IgD-negative memory B cell (primary cell): Measurements from ENCODE around the gene HM13. TPM values are rescaled to one million over a fixed set of nuclear protein-coding genes. Genes with fewer than 3 reads are reported as not detected.
A peak's percentile ranks its signal among the peaks of the same experiment; 100 is the strongest.
"Not testable (repeated sequence)": the region's sequence is repeated elsewhere in the genome, so short reads cannot be mapped to it uniquely, and the experiment has no call there.

Experiments
- H3K27ac Mint-ChIP-seq, 3 donors: one replicate each; pipeline ENCODE4 v1.8.0; 2020 to 2022; ENCODE audit warnings: mild to moderate bottlenecking in 3 of 3, mixed read lengths in 3 of 3, moderate library complexity in 1 of 3
- H3K27me3 Mint-ChIP-seq: one replicate; pipeline ENCODE4 v1.8.0; 2021; ENCODE audit warnings: mixed read lengths
- H3K36me3 Mint-ChIP-seq: one replicate; pipeline ENCODE4 v1.8.0; 2020; ENCODE audit warnings: mild to moderate bottlenecking, mixed read lengths
- H3K4me1 Mint-ChIP-seq, 3 donors: one replicate each; pipeline ENCODE4 v1.8.0; 2020 to 2022; ENCODE audit warnings: mixed read lengths in 3 of 3, mild to moderate bottlenecking in 1 of 3
- H3K4me3 Mint-ChIP-seq, 4 donors: one replicate each; pipeline ENCODE4 v1.8.0; 2020 to 2022; ENCODE audit warnings: mild to moderate bottlenecking in 4 of 4, mixed read lengths in 4 of 4, moderate library complexity in 3 of 4
- H3K9me3 Mint-ChIP-seq, 3 donors: one replicate each; pipeline ENCODE4 v1.8.0; 2020 to 2021; ENCODE audit warnings: mixed read lengths in 3 of 3, mild to moderate bottlenecking in 1 of 3
- polyA plus RNA-seq: library from polyadenylated mRNA; unstranded; fragments of 300-500 nt; fragmentation: Illumina TruSeq; gene quantifications from one replicate; pipeline ENCODE4 v1.2.3, GENCODE V29; 2021

The HM13 gene
- 109 TPM for polyA plus RNA-seq

DNA sequence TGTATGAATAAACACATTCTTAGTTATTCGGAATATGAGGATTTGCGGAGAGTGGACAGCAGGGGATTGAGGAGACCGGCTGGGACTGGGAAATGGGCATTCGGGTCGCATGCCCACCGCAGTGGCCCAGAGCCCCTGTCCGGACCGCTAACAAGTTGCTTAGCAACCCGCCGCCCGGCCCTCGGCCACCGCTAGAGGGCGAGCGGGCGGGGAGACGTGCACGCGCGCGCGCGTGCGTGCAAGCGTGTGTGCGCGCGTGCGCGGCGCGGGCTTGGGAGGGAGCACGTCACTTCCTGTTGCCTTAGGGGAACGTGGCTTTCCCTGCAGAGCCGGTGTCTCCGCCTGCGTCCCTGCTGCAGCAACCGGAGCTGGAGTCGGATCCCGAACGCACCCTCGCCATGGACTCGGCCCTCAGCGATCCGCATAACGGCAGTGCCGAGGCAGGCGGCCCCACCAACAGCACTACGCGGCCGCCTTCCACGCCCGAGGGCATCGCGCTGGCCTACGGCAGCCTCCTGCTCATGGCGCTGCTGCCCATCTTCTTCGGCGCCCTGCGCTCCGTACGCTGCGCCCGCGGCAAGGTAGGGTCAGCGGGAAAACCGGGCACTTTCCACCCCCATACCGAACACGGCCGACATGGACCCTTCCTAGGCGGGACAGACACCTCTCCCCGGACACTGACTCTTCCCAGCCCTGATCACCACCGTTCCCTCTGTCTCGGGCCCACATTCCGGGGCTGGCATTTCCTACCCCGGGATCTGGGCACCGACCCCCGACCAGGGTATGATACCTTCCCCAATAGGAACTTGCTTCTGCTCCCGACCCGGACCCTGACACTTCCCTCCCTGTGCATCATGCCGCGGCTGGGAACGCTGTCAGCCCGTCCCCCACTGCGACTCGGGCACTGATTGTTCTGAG is at the start of gene HM13:
HM13 (plus strand) TSS at position 289 of the 918 bp plus-strand sequence; CDS start at position 399, 110 bp downstream.
- Mint-ChIP-seq H3K4me1 (peaks cover 0 to 8% (median 6%) of the 10 kb centered on the region in 3 donors), H3K4me3 (no peak within 1 kb of the TSS), H3K9me3 (no peaks in the 10 kb centered on the region), H3K27me3 (no peaks in the 10 kb centered on the region), H3K27ac (peak within 1 kb of the TSS in 1 of 3 donors; percentile 89), H3K36me3 (no peaks in the 10 kb centered on the region)

DNA sequence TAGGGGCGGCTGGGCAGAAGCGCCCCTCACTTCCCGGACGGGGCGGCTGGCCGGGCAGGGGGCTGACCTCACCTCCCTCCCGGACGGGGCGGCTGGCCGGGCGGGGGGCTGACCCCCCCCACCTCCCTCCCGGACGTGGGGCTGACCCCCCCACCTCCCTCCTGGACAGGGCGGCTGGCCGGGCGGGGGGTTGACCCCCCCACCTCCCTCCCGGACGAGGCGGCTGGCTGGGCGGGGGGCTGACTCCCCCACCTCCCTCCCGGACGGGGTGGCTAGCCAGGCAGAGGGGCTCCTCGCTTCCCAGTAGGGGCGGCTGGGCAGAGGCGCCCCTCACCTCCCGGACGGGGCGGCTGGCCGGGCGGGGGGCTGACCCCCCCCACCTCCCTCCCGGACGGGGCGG is 43.3 kb upstream of the HM13 start:
- not testable (repeated sequence) for H3K36me3 Mint-ChIP-seq, H3K9me3 Mint-ChIP-seq, H3K4me3 Mint-ChIP-seq, H3K27ac Mint-ChIP-seq
- H3K27me3 Mint-ChIP-seq: peaks cover 11% of the 10 kb centered on the region
- H3K4me1 Mint-ChIP-seq: peaks cover 13 to 20% (median 14%) of the 10 kb centered on the region in 3 donors

GRCh38 chr20:31472395-31473330 is 41.6 kb upstream of the HM13 start:
- Mint-ChIP-seq H3K4me3 (no peak overlapping the region), H3K27ac (no peak overlapping the region), H3K9me3 (peaks cover 0 to 2% (median 0%) of the 10 kb centered on the region in 3 donors), H3K36me3 (peaks cover 2% of the 10 kb centered on the region), H3K4me1 (peaks cover 13 to 20% (median 14%) of the 10 kb centered on the region in 3 donors), H3K27me3 (peaks cover 26% of the 10 kb centered on the region)

GRCh38 chr20:31473331-31474096 is 40.7 kb upstream of the HM13 start:
- Mint-ChIP-seq H3K27ac (no peak overlapping the region), H3K27me3 (peaks cover 26% of the 10 kb centered on the region), H3K4me1 (peaks cover 13 to 20% (median 14%) of the 10 kb centered on the region in 3 donors), H3K36me3 (peaks cover 2% of the 10 kb centered on the region), H3K9me3 (peaks cover 0 to 2% (median 0%) of the 10 kb centered on the region in 3 donors), H3K4me3 (peak overlapping the region in 2 of 4 donors; percentile 10 to 63)

- Mint-ChIP-seq H3K36me3 (peaks cover 2% of the 10 kb centered on the region), H3K9me3 (peaks cover 0 to 2% (median 0%) of the 10 kb centered on the region in 3 donors), H3K4me3 (peak overlapping the region in 2 of 4 donors; percentile 10 to 63), H3K4me1 (peaks cover 13 to 20% (median 14%) of the 10 kb centered on the region in 3 donors), H3K27ac (no peak overlapping the region), H3K27me3 (peaks cover 28% of the 10 kb centered on the region)
Observed at GRCh38 chr20:31474097-31474436, 40.2 kb upstream of the HM13 start.

- Mint-ChIP-seq H3K27me3 (peaks cover 31% of the 10 kb centered on the region), H3K4me1 (peaks cover 13 to 20% (median 14%) of the 10 kb centered on the region in 3 donors), H3K4me3 (peak within 1 kb of the TSS in 3 of 4 donors; percentile 44 to 90 (median 63)), H3K9me3 (peaks cover 0 to 2% (median 0%) of the 10 kb centered on the region in 3 donors), H3K27ac (no peak within 1 kb of the TSS), H3K36me3 (peaks cover 4% of the 10 kb centered on the region)
Observed at GRCh38 chr20:31474758-31475427, 39.3 kb upstream of the HM13 start, which contains the start of the genes DEFB124 and REM1. DEFB124 (minus strand) TSS chr20:31475127; CDS start chr20:31473013, 2,114 bp downstream. REM1 (plus strand) TSS chr20:31475288; CDS start chr20:31476446, 1,158 bp downstream.

GRCh38 chr20:31475472-31476293 is 38.6 kb upstream of the HM13 start:
- Mint-ChIP-seq H3K4me3 (peak overlapping the region in 1 of 4 donors; percentile 49), H3K27me3 (peaks cover 31% of the 10 kb centered on the region)

GRCh38 chr20:31476294-31476585 is 38.0 kb upstream of the HM13 start:
- peaks cover 0 to 2% (median 0%) of the 10 kb centered on the region in 3 donors for H3K9me3 Mint-ChIP-seq
- peaks cover 32% of the 10 kb centered on the region for H3K27me3 Mint-ChIP-seq
- H3K4me3 Mint-ChIP-seq: peak overlapping the region in 1 of 4 donors; percentile 49
- H3K4me1 Mint-ChIP-seq: peaks cover 13 to 20% (median 14%) of the 10 kb centered on the region in 3 donors
- peaks cover 4% of the 10 kb centered on the region for H3K36me3 Mint-ChIP-seq
- no peak overlapping the region for H3K27ac Mint-ChIP-seq

More at GRCh38 chr20:31475472-31476293, 38.6 kb upstream of the HM13 start:
- Mint-ChIP-seq H3K36me3 (peaks cover 4% of the 10 kb centered on the region), H3K9me3 (peaks cover 0 to 2% (median 0%) of the 10 kb centered on the region in 3 donors), H3K4me1 (peaks cover 13 to 20% (median 14%) of the 10 kb centered on the region in 3 donors), H3K27ac (no peak overlapping the region)

DNA sequence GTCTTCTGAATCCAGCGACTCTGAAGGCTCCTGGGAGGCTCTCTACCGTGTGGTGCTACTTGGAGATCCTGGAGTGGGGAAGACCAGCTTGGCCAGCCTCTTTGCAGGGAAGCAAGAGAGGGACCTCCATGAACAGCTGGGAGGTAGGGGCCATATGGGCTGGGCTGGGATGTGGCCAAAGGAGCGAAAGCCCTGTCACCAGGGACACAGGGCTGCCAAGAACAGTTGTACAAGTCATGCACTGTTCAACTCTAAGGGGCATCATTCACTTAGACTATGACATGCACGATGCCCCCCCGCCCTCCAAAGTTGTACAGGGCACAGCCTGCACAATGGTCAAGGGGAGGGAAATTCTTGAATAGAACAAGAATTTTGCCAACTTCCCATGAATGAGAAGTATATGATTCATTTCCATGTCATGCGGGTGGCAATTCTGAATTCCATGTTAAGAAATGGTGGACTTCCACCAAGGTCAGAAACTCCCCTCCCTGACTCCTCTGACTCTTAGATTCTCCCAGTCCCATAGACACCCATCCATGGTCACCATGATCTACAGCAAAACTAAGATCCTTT is 37.5 kb upstream of the HM13 start:
- Mint-ChIP-seq H3K36me3 (peaks cover 4% of the 10 kb centered on the region), H3K4me3 (no peak overlapping the region), H3K27ac (no peak overlapping the region), H3K27me3 (peaks cover 34% of the 10 kb centered on the region), H3K4me1 (peaks cover 13 to 20% (median 14%) of the 10 kb centered on the region in 3 donors), H3K9me3 (peaks cover 0 to 2% (median 0%) of the 10 kb centered on the region in 3 donors)

DNA sequence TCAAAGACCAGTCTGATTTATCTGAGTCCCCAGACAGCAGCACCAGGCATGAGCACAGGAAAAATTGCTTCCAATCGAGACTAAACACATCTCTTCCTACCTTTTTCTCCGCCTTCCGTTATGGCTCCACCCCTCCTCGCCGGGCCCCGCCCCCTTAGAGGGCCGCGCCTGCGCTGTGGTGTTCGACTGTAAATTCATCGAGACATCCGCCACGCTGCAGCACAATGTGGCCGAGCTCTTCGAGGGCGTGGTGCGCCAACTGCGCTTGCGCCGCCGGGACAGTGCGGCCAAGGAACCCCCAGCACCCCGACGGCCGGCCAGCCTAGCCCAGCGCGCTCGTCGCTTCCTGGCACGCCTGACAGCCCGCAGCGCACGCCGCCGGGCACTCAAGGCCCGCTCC is 30.2 kb upstream of the HM13 start:
- H3K4me3 Mint-ChIP-seq: no peak overlapping the region

GRCh38 chr20:31485450-31486339 is 28.5 kb upstream of the HM13 start:
- Mint-ChIP-seq H3K4me3 (no peak overlapping the region), H3K27me3 (peaks cover 22% of the 10 kb centered on the region), H3K36me3 (peaks cover 1% of the 10 kb centered on the region), H3K9me3 (no peaks in the 10 kb centered on the region), H3K27ac (no peak overlapping the region), H3K4me1 (peaks cover 0 to 2% (median 0%) of the 10 kb centered on the region in 3 donors)

More for the DNA sequence above, 30.2 kb upstream of the HM13 start:
- Mint-ChIP-seq H3K27ac (no peak overlapping the region), H3K36me3 (peaks cover 2% of the 10 kb centered on the region), H3K27me3 (peaks cover 25% of the 10 kb centered on the region), H3K9me3 (no peaks in the 10 kb centered on the region), H3K4me1 (peaks cover 0 to 2% (median 0%) of the 10 kb centered on the region in 3 donors)

DNA sequence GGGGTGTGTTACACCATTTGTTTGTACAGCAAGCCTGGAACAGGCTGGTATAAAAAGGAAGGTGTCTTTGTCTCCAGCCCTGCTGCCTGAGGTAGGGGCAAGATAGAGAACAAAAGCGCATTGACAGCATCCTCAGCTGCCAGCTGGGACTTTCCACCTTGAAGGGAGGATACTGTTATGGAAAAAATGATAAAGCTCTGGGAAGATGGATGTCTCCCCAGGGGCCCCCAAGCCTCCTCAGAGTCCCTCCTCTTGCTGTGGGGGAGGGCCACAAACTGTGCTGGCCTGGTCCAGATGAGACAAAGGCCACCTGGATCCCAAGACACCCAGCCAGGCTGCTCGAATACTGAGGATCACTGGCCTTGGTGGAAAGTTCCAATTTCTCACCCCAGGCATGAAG is 26.1 kb upstream of the HM13 start:
- Mint-ChIP-seq H3K27ac (no peak overlapping the region), H3K9me3 (no peaks in the 10 kb centered on the region), H3K27me3 (peaks cover 19% of the 10 kb centered on the region), H3K36me3 (peaks cover 1% of the 10 kb centered on the region), H3K4me1 (peaks cover 0 to 2% (median 0%) of the 10 kb centered on the region in 3 donors), H3K4me3 (no peak overlapping the region)
